Measurements from ENCODE around the gene CHRNB4. TPM values are rescaled to one million over a fixed set of nuclear protein-coding genes. Genes with fewer than 3 reads are reported as not detected.

CHRNB4 gene
- total RNA-seq, 1 donor from 2014 or later: not detected

- DNase-seq (ENCODE audit: low spot score in 2 of 2): no peak
- H3K4me1 ChIP-seq: peaks cover 0 to 6% of the 10 kb centered on the region in 2 donors
- H3K4me3 ChIP-seq: no peak overlapping the region
- H3K36me3 ChIP-seq: no peaks in the 10 kb centered on the region
- peaks cover 3% of the 10 kb centered on the region for H3K27me3 ChIP-seq
- H3K9me3 ChIP-seq: no peaks in the 10 kb centered on the region
- H3K27ac ChIP-seq: no peak overlapping the region
- intact Hi-C loops (cut with DNase I): no loop called here
- TF ChIP-seq CTCF (IDR thresholded peaks at IDR 0.05): no peak
These were observed 16.1 kb downstream of the CHRNB4 start for GRCh38 chr15:78624651-78625590.

GRCh38 chr15:78623786-78624497, 17.1 kb downstream of the CHRNB4 start:
- DNase-seq (ENCODE audit: low spot score in 2 of 2): no peak
- peaks cover 12% of the 10 kb centered on the region for H3K27me3 ChIP-seq
- no peak for TF ChIP-seq CTCF (IDR thresholded peaks at IDR 0.05)
- intact Hi-C loops (cut with DNase I): no loop called here
- peaks cover 0 to 7% of the 10 kb centered on the region in 2 donors for H3K4me1 ChIP-seq
- H3K36me3 ChIP-seq: no peaks in the 10 kb centered on the region
- no peak overlapping the region for H3K27ac ChIP-seq
- no peak overlapping the region for H3K4me3 ChIP-seq
- H3K9me3 ChIP-seq: no peaks in the 10 kb centered on the region

GRCh38 chr15:78621810-78622402, 19.1 kb downstream of the CHRNB4 start:
- Histone ChIP-seq H3K4me3 (no peak overlapping the region), H3K36me3 (no peaks in the 10 kb centered on the region), H3K4me1 (peaks cover 0 to 11% of the 10 kb centered on the region in 2 donors), H3K27me3 (peaks cover 13% of the 10 kb centered on the region), H3K27ac (no peak overlapping the region), H3K9me3 (no peaks in the 10 kb centered on the region)
- no peak for DNase-seq (ENCODE audit: low spot score in 2 of 2)
- TF ChIP-seq CTCF (IDR thresholded peaks at IDR 0.05): no peak
- intact Hi-C loops (cut with DNase I): no loop called here

- intact Hi-C loops (cut with DNase I): no loop called here
- Histone ChIP-seq H3K4me1 (peaks cover 0 to 11% of the 10 kb centered on the region in 2 donors), H3K9me3 (no peaks in the 10 kb centered on the region), H3K27ac (no peak within 1 kb of the TSS), H3K27me3 (peaks cover 13% of the 10 kb centered on the region), H3K36me3 (no peaks in the 10 kb centered on the region), H3K4me3 (peak within 1 kb of the TSS; percentile 51 to 53)
- TF ChIP-seq CTCF (IDR thresholded peaks at IDR 0.05): no peak
- DNase-seq (ENCODE audit: low spot score in 2 of 2): no peak
These were observed 20.2 kb downstream of the CHRNB4 start, which contains the start of gene CHRNA3 for GRCh38 chr15:78620527-78621421. Gene CHRNA3, minus strand, starts transcription at chr15:78620996. Its CDS starts 202 bp downstream, at chr15:78620794.

All from ascending aorta (tissue), 2 donors.